GM13977 (cell line): ENCODE data around the gene SYT6.

Experiments used
- DNase-seq: peaks from one replicate; pipeline ENCODE4 v3.0.0; 2012; ENCODE audit warnings: low spot score
- CTCF ChIP-seq: IDR thresholded peaks from 2 replicates; pipeline ENCODE4 v1.5.1; 2012; ENCODE audit warnings: mild to moderate bottlenecking, control low read depth; ENCODE audit not compliant: insufficient read depth; ENCODE audit errors: extremely low read depth, missing control alignments
- in situ Hi-C: fragments of 300-500 bp; cut with MboI; formaldehyde crosslinking; loops from one replicate; pipeline ENCODE4 v1.12.0; 2022; ENCODE audit warnings: low sequenced_read_pairs, low pct_unique_long_range_greater_than_20kb, mixed read lengths, inconsistent platforms; ENCODE audit not compliant: unreplicated experiment

SYT6 gene

DNA sequence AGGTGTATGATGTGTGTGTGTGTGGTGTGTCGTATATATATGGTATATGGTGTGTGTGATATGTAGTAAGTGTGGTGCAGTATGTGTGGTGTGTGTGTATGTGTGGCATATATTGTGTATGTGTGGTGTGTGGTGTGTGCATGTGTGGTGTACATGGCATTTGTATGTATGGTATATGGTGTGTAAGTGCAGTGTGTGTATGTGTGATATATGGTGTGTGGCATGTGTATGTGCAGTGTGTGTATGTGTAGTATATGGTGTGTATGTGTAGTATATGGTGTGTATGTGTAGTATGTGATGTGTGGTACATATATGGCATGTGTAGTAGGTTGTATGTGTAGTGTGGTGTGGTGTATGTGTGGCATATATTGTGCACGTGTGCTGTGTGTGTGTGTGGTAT lies 99.5 kb downstream of the SYT6 start:
- no peak for TF ChIP-seq CTCF
- no peak for DNase-seq
- in situ Hi-C loops = no loop called here

DNA sequence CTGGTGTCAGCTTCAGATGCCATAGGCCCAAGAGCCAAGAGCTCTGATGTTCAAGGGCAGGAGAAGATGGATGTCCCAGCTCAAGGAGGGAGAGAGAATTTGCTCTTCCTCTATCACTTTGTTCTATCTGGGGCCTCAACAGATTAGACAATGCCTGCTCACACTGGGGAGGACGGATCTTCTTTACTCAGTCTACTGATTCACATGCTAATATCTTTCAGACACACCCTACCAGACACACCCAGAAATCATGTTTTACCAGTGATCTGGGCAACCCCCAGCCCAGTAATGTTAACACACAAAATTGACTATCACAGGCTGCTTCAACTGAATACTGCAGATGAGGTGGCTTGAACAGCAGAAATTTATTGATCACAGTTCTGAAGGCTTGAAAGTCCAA lies 105.4 kb downstream of the SYT6 start:
- DNase-seq = no peak
- in situ Hi-C loops = no loop called here
- TF ChIP-seq CTCF = no peak

DNA sequence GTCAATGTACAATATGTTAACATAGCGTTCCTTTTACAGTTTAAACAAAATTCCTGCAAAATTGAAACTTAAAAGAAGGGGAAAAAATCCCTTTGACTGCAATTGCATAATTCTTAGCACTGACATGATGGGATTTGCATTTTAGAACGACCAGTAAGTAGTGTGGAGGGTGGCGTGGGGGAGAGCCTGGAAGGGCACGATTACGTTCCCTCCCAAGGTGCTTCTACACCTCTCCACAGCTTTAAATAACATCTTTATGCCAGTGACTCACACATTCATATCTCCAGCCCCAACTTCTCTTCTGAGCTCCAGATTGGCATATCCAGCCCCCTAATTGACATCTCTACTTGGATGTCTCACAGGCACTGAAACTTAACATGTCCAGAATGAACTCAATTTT lies 110.1 kb downstream of the SYT6 start:
- in situ Hi-C loops = no loop called here
- DNase-seq = no peak
- TF ChIP-seq CTCF = no peak

- no peak for TF ChIP-seq CTCF
- in situ Hi-C loops = no loop called here
- DNase-seq = no peak
These were observed 110.6 kb downstream of the SYT6 start for GRCh38 chr1:114043054-114043453.

- DNase-seq = no peak
- no peak for TF ChIP-seq CTCF
- in situ Hi-C loops = no loop called here
These were observed 113.2 kb downstream of the SYT6 start for GRCh38 chr1:114040273-114041015.
